GM21717 (cell line): ENCODE measurements around the gene ZNF610.
"Not testable (repeated sequence)": the region's sequence is repeated elsewhere in the genome, so short reads cannot be mapped to it uniquely, and the experiment has no call there.

Experiments
- ATAC-seq: cut with Tn5 transposase; IDR thresholded peaks from one replicate; pipeline ENCODE4 v1.9.1; 2021; ENCODE audit warnings: mild to moderate bottlenecking, moderate library complexity; ENCODE audit not compliant: unreplicated experiment

Gene ZNF610

GRCh38 chr19:52336117-52336790, at the start of gene ZNF610:
TSS of gene ZNF610 (plus strand) at chr19:52336243. CDS start at chr19:52349173, 12,930 bp downstream.
- ATAC-seq: peak; percentile 58

GRCh38 chr19:52286256-52286655, 49.8 kb upstream of the ZNF610 start:
- ATAC-seq: no peak

GRCh38 chr19:52291781-52292180, 44.3 kb upstream of the ZNF610 start:
- no peak for ATAC-seq

GRCh38 chr19:52292946-52293345, 43.1 kb upstream of the ZNF610 start:
- not testable (repeated sequence) for ATAC-seq

- ATAC-seq: no peak
These were observed 39.7 kb upstream of the ZNF610 start for GRCh38 chr19:52296400-52296772.

- ATAC-seq: peak; percentile 38
These were observed 39.1 kb upstream of the ZNF610 start, which contains the start of gene ZNF480 for GRCh38 chr19:52296773-52297600. TSS of gene ZNF480 (plus strand) at chr19:52297169. CDS start at chr19:52300413, 3,244 bp downstream.

- peak; percentile 33 for ATAC-seq
These were observed 38.3 kb upstream of the ZNF610 start for GRCh38 chr19:52297601-52298364.

- ATAC-seq: no peak
These were observed 28.8 kb upstream of the ZNF610 start for GRCh38 chr19:52307275-52307674.

GRCh38 chr19:52322429-52322828, 13.6 kb upstream of the ZNF610 start:
- no peak for ATAC-seq

GRCh38 chr19:52331757-52332156, 4.3 kb upstream of the ZNF610 start:
- no peak for ATAC-seq

- ATAC-seq: no peak
These were observed 301 bp upstream of the ZNF610 start for GRCh38 chr19:52335768-52336116.

- no peak for ATAC-seq
These were observed 843 bp downstream of the ZNF610 start for GRCh38 chr19:52336791-52337381.

- ATAC-seq: not testable (repeated sequence)
These were observed 3.0 kb downstream of the ZNF610 start for GRCh38 chr19:52339022-52339421.

GRCh38 chr19:52343548-52343947, 7.5 kb downstream of the ZNF610 start:
- no peak for ATAC-seq

GRCh38 chr19:52345162-52345561, 9.1 kb downstream of the ZNF610 start:
- no peak for ATAC-seq

- no peak for ATAC-seq
These were observed 15.5 kb downstream of the ZNF610 start for GRCh38 chr19:52351512-52351911.

- ATAC-seq: no peak
These were observed 30.4 kb downstream of the ZNF610 start for GRCh38 chr19:52366414-52366824.

- ATAC-seq: no peak
These were observed 33.7 kb downstream of the ZNF610 start, which contains the start of gene ZNF880 for GRCh38 chr19:52369559-52370340. TSS of gene ZNF880 (plus strand) at chr19:52369923. CDS start at chr19:52369966, 43 bp downstream.

- no peak for ATAC-seq
These were observed 34.3 kb downstream of the ZNF610 start for GRCh38 chr19:52370341-52370710.

- no peak for ATAC-seq
These were observed 55.1 kb downstream of the ZNF610 start for GRCh38 chr19:52391135-52391534.
